DOHH2 (cell line): ENCODE results near the gene TWSG1.

Experiments
- H3F3A ChIP-seq: fragments of 200-600 bp; sonication (generic), shearing (Covaris generic); 2 replicates; pipeline ENCODE4 v1.6.0; 2016; ENCODE audit warnings: antibody characterized with exemption, mild to moderate bottlenecking; ENCODE audit not compliant: control insufficient read depth, insufficient read depth
- H3K27ac ChIP-seq: fragments of 200-600 bp; sonication (generic); 2 replicates; pipeline ENCODE4 v1.5.1; 2014; ENCODE audit warnings: low read depth, mild to moderate bottlenecking, low read length, moderate library complexity
- H3K27me3 ChIP-seq: fragments of 200-600 bp; sonication (generic); 2 replicates; pipeline ENCODE4 v1.6.1; 2014; ENCODE audit warnings: mild to moderate bottlenecking, low read length, mixed read lengths; ENCODE audit not compliant: control insufficient read depth
- H3K36me3 ChIP-seq: fragments of 200-600 bp; sonication (generic); 2 replicates; pipeline ENCODE4 v1.6.1; 2014; ENCODE audit warnings: mild to moderate bottlenecking, low read length, moderate library complexity, mixed read lengths; ENCODE audit not compliant: control insufficient read depth
- H3K4me1 ChIP-seq: fragments of 200-600 bp; sonication (generic); 2 replicates; pipeline ENCODE4 v1.6.1; 2014; ENCODE audit warnings: mild to moderate bottlenecking, low read length, mixed read lengths; ENCODE audit not compliant: control insufficient read depth
- H3K4me2 ChIP-seq: fragments of 200-600 bp; sonication (generic); 2 replicates; pipeline ENCODE4 v1.6.0; 2014; ENCODE audit warnings: mild to moderate bottlenecking, low read length, moderate library complexity
- H3K4me3 ChIP-seq: fragments of 200-600 bp; sonication (generic); 2 replicates; pipeline ENCODE4 v1.5.1; 2014; ENCODE audit warnings: mild to moderate bottlenecking, low read length, mixed read lengths
- H3K79me2 ChIP-seq: fragments of 200-600 bp; sonication (generic); 2 replicates; pipeline ENCODE4 v1.6.1; 2014; ENCODE audit warnings: mild to moderate bottlenecking, low read length, mixed read lengths; ENCODE audit not compliant: control insufficient read depth
- H3K9me2 ChIP-seq: fragments of 200-600 bp; sonication (generic); replicated peaks from 2 replicates; pipeline ENCODE4 v1.6.1; 2014; ENCODE audit warnings: mild to moderate bottlenecking, low read length, mixed read lengths; ENCODE audit not compliant: control insufficient read depth
- H3K9me3 ChIP-seq: fragments of 200-600 bp; sonication (generic); 2 replicates; pipeline ENCODE4 v1.6.1; 2014; ENCODE audit warnings: antibody characterized with exemption, low read length, mixed read lengths; ENCODE audit not compliant: control insufficient read depth, insufficient read depth
- H4K20me1 ChIP-seq: fragments of 200-600 bp; sonication (generic); 2 replicates; pipeline ENCODE4 v1.6.0; 2014; ENCODE audit warnings: low read depth, mild to moderate bottlenecking, antibody characterized with exemption, low read length, moderate library complexity; ENCODE audit not compliant: control insufficient read depth, insufficient read depth
- CTCF ChIP-seq: fragments of 200-600 bp; sonication (generic); IDR thresholded peaks from one replicate; pipeline ENCODE4 v1.5.1; 2014; ENCODE audit warnings: antibody characterized with exemption, mild to moderate bottlenecking, low read depth, low read length; ENCODE audit not compliant: poor library complexity, severe bottlenecking
- EZH2phosphoT487 ChIP-seq: fragments of 200-600 bp; sonication (generic); IDR thresholded peaks from 2 replicates; pipeline ENCODE4 v1.6.1; 2017; ENCODE audit warnings: borderline replicate concordance, mild to moderate bottlenecking, antibody characterized with exemption, low read length, moderate library complexity, mixed read lengths

Gene TWSG1

GRCh38 chr18:9403795-9404564, 69.4 kb downstream of the TWSG1 start:
- Histone ChIP-seq H4K20me1 (no peaks in the 10 kb centered on the region), H3K27me3 (no peaks in the 10 kb centered on the region), H3K27ac (no peak overlapping the region), H3K9me2 (no peaks in the 10 kb centered on the region), H3K4me2 (no peak overlapping the region), H3K4me3 (no peak overlapping the region), H3K36me3 (no peaks in the 10 kb centered on the region), H3F3A (no peaks in the 10 kb centered on the region), H3K4me1 (no peaks in the 10 kb centered on the region), H3K79me2 (no peaks in the 10 kb centered on the region), H3K9me3 (no peaks in the 10 kb centered on the region)
- no peak for TF ChIP-seq CTCF
- TF ChIP-seq EZH2phosphoT487, result no peak

DNA sequence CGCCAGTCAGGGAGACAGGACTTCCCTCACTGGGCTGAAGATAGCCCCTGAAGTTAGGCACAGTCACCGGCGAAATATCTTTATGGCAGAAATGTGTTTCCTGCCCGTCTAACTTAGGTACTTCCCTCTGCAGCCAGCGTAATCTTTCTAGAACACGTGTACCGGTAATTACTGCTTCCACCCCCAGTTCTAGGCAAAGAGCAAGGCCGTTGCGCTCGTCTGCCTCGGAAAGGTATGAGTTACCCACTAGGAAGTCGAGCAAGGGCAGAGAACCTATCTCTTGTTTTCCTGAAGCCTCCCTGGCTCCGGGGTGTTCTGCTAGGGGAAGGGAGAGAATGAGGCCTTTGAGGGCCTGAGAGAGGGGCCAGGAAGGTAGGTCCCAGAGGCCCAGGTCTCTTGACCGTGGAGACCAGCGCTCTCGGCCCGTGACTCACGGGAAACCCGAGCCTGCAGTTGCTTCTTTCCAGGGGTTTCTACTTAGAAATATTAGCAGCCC, 70.0 kb downstream of the TWSG1 start:
- no peak overlapping the region for H3K4me3 ChIP-seq

DNA sequence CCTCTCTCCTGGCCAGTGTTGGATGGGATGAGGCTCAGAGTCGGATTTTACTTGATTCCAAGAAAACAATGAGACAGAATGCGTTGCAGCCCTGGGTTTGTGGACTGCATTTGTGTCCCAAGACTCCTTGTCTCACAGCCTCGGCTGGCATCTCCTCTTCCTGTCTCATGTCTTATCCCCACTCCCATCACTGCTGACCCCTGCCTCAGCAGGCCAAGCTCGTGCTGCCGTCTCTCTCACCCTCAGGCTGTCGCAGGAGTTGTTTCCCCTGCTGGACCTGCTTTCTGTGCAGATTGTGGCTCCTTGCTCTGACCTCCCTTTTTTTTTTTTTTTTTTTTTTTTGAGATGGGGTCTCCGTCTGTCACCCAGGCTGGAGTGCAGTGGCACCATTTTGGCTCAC, 70.6 kb downstream of the TWSG1 start:
- TF ChIP-seq EZH2phosphoT487 (no peak), CTCF (no peak)
- Histone ChIP-seq H3K9me3 (no peaks in the 10 kb centered on the region), H3K27me3 (no peaks in the 10 kb centered on the region), H3K4me3 (no peak overlapping the region), H3K36me3 (no peaks in the 10 kb centered on the region), H3K79me2 (no peaks in the 10 kb centered on the region), H3K9me2 (no peaks in the 10 kb centered on the region), H3K27ac (no peak overlapping the region), H3F3A (no peaks in the 10 kb centered on the region), H3K4me1 (no peaks in the 10 kb centered on the region), H4K20me1 (no peaks in the 10 kb centered on the region), H3K4me2 (no peak overlapping the region)

More for the DNA sequence above, 70.0 kb downstream of the TWSG1 start:
- Histone ChIP-seq H3K4me1 (no peaks in the 10 kb centered on the region), H3K27ac (no peak overlapping the region), H3K36me3 (no peaks in the 10 kb centered on the region), H3F3A (no peaks in the 10 kb centered on the region), H3K9me2 (no peaks in the 10 kb centered on the region), H3K4me2 (no peak overlapping the region), H3K79me2 (no peaks in the 10 kb centered on the region), H3K9me3 (no peaks in the 10 kb centered on the region), H4K20me1 (no peaks in the 10 kb centered on the region), H3K27me3 (no peaks in the 10 kb centered on the region)
- TF ChIP-seq EZH2phosphoT487 (no peak), CTCF (no peak)
